HepG2 (cell line): ENCODE measurements around the gene RAP1GAP2. TPM values are rescaled to one million over a fixed set of nuclear protein-coding genes. Genes with fewer than 3 reads are reported as not detected.

Experiments used
- ATAC-seq: fragments of 200-7000 bp; cut with Tn5 transposase; 3 replicates; pipeline ENCODE4 v1.9.1; 2020; ENCODE audit warnings: mild to moderate bottlenecking, moderate library complexity
- BruUV-seq: library from RNA; stranded (reverse); fragments of 400-500 nt; replicated peaks from 2 replicates; lab custom pipeline; 2021; lab: Mats Ljungman, UMichigan
- CTCF ChIA-PET: fragments of 300-600 bp; formaldehyde crosslinking; extraction: SDS; loops from one replicate; lab custom pipeline; 2021; ENCODE audit warnings: low total read pairs, inconsistent platforms, low intra/inter-chr PET ratio; lab: Yijun Ruan, JAX
- POLR2A ChIA-PET: fragments of 350-600 bp; sonication (Branson Sonifier 250); formaldehyde crosslinking; loops from one replicate; lab custom pipeline; 2020; ENCODE audit warnings: antibody characterized with exemption, inconsistent platforms; lab: Yijun Ruan, JAX
- DNase-seq: peaks from one replicate; pipeline ENCODE4 v3.0.0-alpha.2; 2015; ENCODE audit warnings: low spot score
- FAIRE-seq: peaks from 3 replicates; lab custom pipeline; 2011; peaks lifted over from hg19 to GRCh38; lab: Jason Lieb, UNC
- H2AFZ ChIP-seq: one replicate; pipeline ENCODE4 v1.6.1; 2011; ENCODE audit warnings: low read length, inconsistent platforms
- H3K27ac ChIP-seq: fragments of 300-600 bp; 3 replicates; pipeline ENCODE4 v1.8.0; 2011; ENCODE audit warnings: mixed run types, mild to moderate bottlenecking, mixed read lengths, low read length, inconsistent platforms; ENCODE audit not compliant: insufficient read depth; ENCODE audit errors: extremely low read length
- H3K27me3 ChIP-seq, 2 experiments: fragments of 200-600 bp in 1 of 2; 2 replicates in 1 of 2; 3 replicates in 1 of 2; pipeline versions ENCODE4 v1.6.0 to v1.8.0; 2011; ENCODE audit warnings: low read length in 2 of 2, mild to moderate bottlenecking in 2 of 2, moderate library complexity in 2 of 2, inconsistent platforms in 1 of 2; ENCODE audit not compliant: insufficient read depth in 2 of 2, control insufficient read depth in 1 of 2
- H3K36me3 ChIP-seq, 2 experiments: fragments of 200-600 bp in 1 of 2; replicated peaks in 1 of 2; 2 replicates in 1 of 2; 3 replicates in 1 of 2; pipeline versions ENCODE4 v1.5.1 to v1.8.0; 2011; ENCODE audit warnings: low read length in 2 of 2, inconsistent platforms in 1 of 2; ENCODE audit not compliant: insufficient read depth in 2 of 2, control insufficient read depth in 1 of 2
- H3K4me1 ChIP-seq: 2 replicates; pipeline ENCODE4 v1.5.1; 2012; ENCODE audit warnings: low read length, inconsistent platforms; ENCODE audit not compliant: insufficient read depth
- H3K4me2 ChIP-seq: 2 replicates; pipeline ENCODE4 v1.6.0; 2011; ENCODE audit warnings: low read depth, low read length, inconsistent platforms
- H3K4me3 ChIP-seq, 3 experiments: fragments of 200-600 bp in 1 of 3; sonication (generic), shearing (Covaris generic) in 1 of 3; replicated peaks in 1 of 3; 2 replicates each; pipeline ENCODE4 v1.5.1; 2011 to 2016; ENCODE audit warnings: low read length in 3 of 3, inconsistent platforms in 2 of 3, low read depth in 2 of 3, mild to moderate bottlenecking in 2 of 3, control low read depth in 1 of 3, mixed read lengths in 1 of 3; ENCODE audit not compliant: insufficient read depth in 1 of 3
- H3K79me2 ChIP-seq: one replicate; pipeline ENCODE4 v1.6.1; 2011; ENCODE audit warnings: low read length, inconsistent platforms; ENCODE audit not compliant: insufficient read depth
- H3K9ac ChIP-seq: 2 replicates; pipeline ENCODE4 v1.6.0; 2011; ENCODE audit warnings: mild to moderate bottlenecking, low read depth, low read length, inconsistent platforms; ENCODE audit not compliant: insufficient read depth
- H3K9me3 ChIP-seq: 2 replicates; pipeline ENCODE4 v1.5.1; 2012; ENCODE audit warnings: mild to moderate bottlenecking, low read length
- H4K20me1 ChIP-seq: 2 replicates; pipeline ENCODE4 v1.6.0; 2011; ENCODE audit warnings: inconsistent platforms, mild to moderate bottlenecking, low read length, moderate library complexity; ENCODE audit not compliant: insufficient read depth
- CENPX ChIP-seq: sonication (generic); formaldehyde crosslinking; IDR thresholded peaks from 2 replicates; pipeline ENCODE4 v1.9.0; 2021; ENCODE audit warnings: mild to moderate bottlenecking, missing genetic modification reagents, moderate library complexity
- HNRNPL ChIP-seq: fragments of 200-400 bp; formaldehyde crosslinking; IDR thresholded peaks from 2 replicates; pipeline ENCODE4 v1.6.1; 2017; ENCODE audit warnings: mild to moderate bottlenecking, low read depth, low read length
- IKZF1 ChIP-seq: fragments of 450-650 bp; IDR thresholded peaks from 2 replicates; pipeline ENCODE4 v1.7.1; 2016
- MED1 ChIP-seq: sonication (generic); formaldehyde crosslinking; IDR thresholded peaks from 2 replicates; pipeline ENCODE4 v1.4.0; 2020; ENCODE audit warnings: missing genetic modification reagents
- NR2F2 ChIP-seq: IDR thresholded peaks from 2 replicates; pipeline ENCODE4 v1.6.1; 2012; ENCODE audit warnings: low read depth, inconsistent platforms, borderline replicate concordance
- TBP ChIP-seq: sonication (generic); formaldehyde crosslinking; IDR thresholded peaks from 2 replicates; pipeline ENCODE4 v1.5.0; 2020; ENCODE audit warnings: missing genetic modification reagents
- TFAP4 ChIP-seq: sonication (generic); IDR thresholded peaks from 2 replicates; pipeline ENCODE4 v1.6.1; 2016; ENCODE audit warnings: low read depth, borderline replicate concordance
- YY1 ChIP-seq: IDR thresholded peaks from 2 replicates; pipeline ENCODE4 v1.6.1; 2011; ENCODE audit warnings: low read length, low read depth, moderate library complexity, mild to moderate bottlenecking; ENCODE audit not compliant: insufficient read depth, insufficient replicate concordance
- ZMYM4 ChIP-seq: sonication (generic); formaldehyde crosslinking; IDR thresholded peaks from 2 replicates; pipeline ENCODE4 v1.8.1; 2023; ENCODE audit warnings: mild to moderate bottlenecking, missing genetic modification reagents
- ZNF3 ChIP-seq: IDR thresholded peaks from 2 replicates; pipeline ENCODE4 v1.7.0; 2017; ENCODE audit warnings: inconsistent platforms
- ZNF382 ChIP-seq: sonication (generic); formaldehyde crosslinking; IDR thresholded peaks from 2 replicates; pipeline ENCODE4 v1.5.0; 2020; ENCODE audit warnings: missing genetic modification reagents, mild to moderate bottlenecking, borderline replicate concordance
- ZNF580 ChIP-seq: IDR thresholded peaks from 2 replicates; pipeline ENCODE4 v1.6.1; 2016; ENCODE audit warnings: low read depth, borderline replicate concordance
- ZNF883 ChIP-seq: sonication (generic); formaldehyde crosslinking; IDR thresholded peaks from 2 replicates; pipeline ENCODE4 v1.5.1; 2020; ENCODE audit warnings: mild to moderate bottlenecking, missing genetic modification reagents; ENCODE audit errors: not compliant biosample characterization
- WGBS: methylation state at CpG from one replicate; pipeline ENCODE4 v1.1.6; 2017; ENCODE audit warnings: low lambda C conversion rate; 5-methylcytosine and 5-hydroxymethylcytosine counted together
- in situ Hi-C: cut with HindIII; loops from 2 replicates; pipeline ENCODE4 v1.10.0; 2017; ENCODE audit warnings: low pct_unique_long_range_greater_than_20kb; ENCODE audit not compliant: extremely low pct_ligation_motif_present
- intact Hi-C: fragments of 100-400 bp; cut with micrococcal nuclease; formaldehyde crosslinking; loops from one replicate; pipeline ENCODE4 v1.10.0; 2022; ENCODE audit not compliant: unreplicated experiment
- polyA plus RNA-seq, 8 experiments: library from polyadenylated mRNA; depleted of rRNA in 3 of 8; stranded (reverse) in 7 of 8; unstranded in 1 of 8; fragments of >200 nt; fragmentation: Illumina TruSeq in 4 of 8; extraction: Trizol in 4 of 8; gene quantifications; 2 replicates each; pipeline versions ENCODE4 v1.2.1 to v1.2.3, GENCODE V29; 2011 to 2016; ENCODE audit warnings: low read depth in 4 of 8, missing spikeins in 1 of 8, mixed read lengths in 1 of 8; ENCODE audit not compliant: insufficient read depth in 1 of 8
- total RNA-seq, 5 experiments: library from RNA; depleted of rRNA; stranded (reverse); fragments of >200 nt; fragmentation: Illumina TruSeq; extraction: Trizol; gene quantifications; 2 replicates each; pipeline ENCODE4 v1.2.3, GENCODE V29; 2016; ENCODE audit warnings: low read depth in 1 of 5

RAP1GAP2 gene
- total and polyA plus RNA-seq, 2 of the 13 experiments (the other 11 are each of a cell fraction or from before 2014, with no cell fraction given): 10.9 to 12.0 TPM

- Histone ChIP-seq H4K20me1 (no peaks in the 10 kb centered on the region), H3K4me2 (no peak overlapping the region), H3K36me3 (peaks cover 17 to 21% of the 10 kb centered on the region in 2 experiments; a peak in 4 of 5 replicates), H3K9me3 (no peaks in the 10 kb centered on the region), H3K9ac (no peak overlapping the region), H3K4me3 (no peak overlapping the region), H3K79me2 (no peaks in the 10 kb centered on the region), H3K4me1 (no peaks in the 10 kb centered on the region), H3K27ac (no peak overlapping the region), H2AFZ (no peak overlapping the region), H3K27me3 (no peaks in the 10 kb centered on the region)
- ATAC-seq (no peak), DNase-seq (no peak), FAIRE-seq (no peak)
- intact Hi-C loops: no loop called here
- ChIA-PET POLR2A (no interaction called here), CTCF (no interaction called here)
- TF ChIP-seq ZNF382 (CRISPR knock-in tag) (no peak), ZNF883 (CRISPR knock-in tag) (no peak), ZMYM4 (CRISPR knock-in tag) (no peak), ZNF580 (CRISPR knock-in tag) (no peak), YY1 (no peak), MED1 (CRISPR knock-in tag) (no peak), IKZF1 (no peak), ZNF3 (CRISPR knock-in tag) (no peak), TFAP4 (no peak), CENPX (CRISPR knock-in tag) (no peak), TBP (CRISPR knock-in tag) (no peak), NR2F2 (no peak), HNRNPL (no peak)
- 93% methylated on average over 17 of the region's 17 CpGs for WGBS
- in situ Hi-C loops: no loop called here
- BruUV-seq: no TSS peak
Measured at GRCh38 chr17:2995886-2996809, 199.9 kb downstream of the RAP1GAP2 start.
